Measurements from ENCODE around the gene MZT2B. TPM values are rescaled to one million over a fixed set of nuclear protein-coding genes. Genes with fewer than 3 reads are reported as not detected.

Gene MZT2B
- polyA plus RNA-seq, 1 donor from 2014 or later: 257 TPM

DNA sequence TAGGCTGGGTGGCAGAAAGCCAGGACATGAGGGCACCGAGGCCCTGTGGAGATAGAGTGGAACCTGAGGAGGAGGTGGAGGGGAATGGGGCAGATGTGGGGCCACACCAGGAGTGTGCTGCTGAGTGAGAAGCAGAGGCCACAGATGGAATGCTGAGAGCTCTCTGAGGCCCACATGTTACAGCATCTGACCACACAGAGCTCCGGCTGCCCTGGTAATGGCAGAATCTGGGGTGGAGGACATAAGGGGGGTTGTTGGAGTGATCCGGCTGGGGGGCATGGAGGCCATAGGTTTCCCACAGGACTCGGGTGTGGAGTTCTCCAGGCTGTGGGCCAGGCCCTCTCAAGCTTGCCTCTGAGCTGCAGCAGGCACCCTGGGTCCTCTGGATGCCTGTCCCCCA is 3.8 kb downstream of the MZT2B start:
- H4K20me1 ChIP-seq (ENCODE audit: insufficient read depth): no peaks in the 10 kb centered on the region
- H3K4me3 ChIP-seq (ENCODE audit: low read length): no peak overlapping the region
- no peaks in the 10 kb centered on the region for H3F3A ChIP-seq (ENCODE audit: insufficient read depth, low read length, poor library complexity, severe bottlenecking)
- H3K27me3 ChIP-seq (ENCODE audit: insufficient read depth, low read depth, low read length): no peaks in the 10 kb centered on the region
- H2AFZ ChIP-seq (ENCODE audit: low read depth, low read length): no peak overlapping the region
- no peaks in the 10 kb centered on the region for H3K36me3 ChIP-seq (ENCODE audit: insufficient read depth, low read length)
- peaks cover 3% of the 10 kb centered on the region for H3K79me2 ChIP-seq (replicated peaks; ENCODE audit: insufficient read depth, low read length)
- no peaks in the 10 kb centered on the region for H3K9me2 ChIP-seq (ENCODE audit: insufficient read depth, low read length)
- no peak overlapping the region for H3K9ac ChIP-seq (ENCODE audit: low read length)
- no peak for TF ChIP-seq TAF1 (IDR thresholded peaks at IDR 0.05; ENCODE audit: low read depth)
- no peak for TF ChIP-seq SMC3 (conservative IDR thresholded peaks at IDR 0.05; ENCODE audit: poor library complexity)
- TF ChIP-seq EZH2 (IDR thresholded peaks at IDR 0.05; ENCODE audit: borderline replicate concordance, insufficient read depth, low read length, poor library complexity, severe bottlenecking): no peak
- no peak for TF ChIP-seq REST (IDR thresholded peaks at IDR 0.05; ENCODE audit: borderline replicate concordance)
- TF ChIP-seq EP300 (conservative IDR thresholded peaks at IDR 0.05; ENCODE audit: poor library complexity, severe bottlenecking): no peak
- TF ChIP-seq, protein P1, sequence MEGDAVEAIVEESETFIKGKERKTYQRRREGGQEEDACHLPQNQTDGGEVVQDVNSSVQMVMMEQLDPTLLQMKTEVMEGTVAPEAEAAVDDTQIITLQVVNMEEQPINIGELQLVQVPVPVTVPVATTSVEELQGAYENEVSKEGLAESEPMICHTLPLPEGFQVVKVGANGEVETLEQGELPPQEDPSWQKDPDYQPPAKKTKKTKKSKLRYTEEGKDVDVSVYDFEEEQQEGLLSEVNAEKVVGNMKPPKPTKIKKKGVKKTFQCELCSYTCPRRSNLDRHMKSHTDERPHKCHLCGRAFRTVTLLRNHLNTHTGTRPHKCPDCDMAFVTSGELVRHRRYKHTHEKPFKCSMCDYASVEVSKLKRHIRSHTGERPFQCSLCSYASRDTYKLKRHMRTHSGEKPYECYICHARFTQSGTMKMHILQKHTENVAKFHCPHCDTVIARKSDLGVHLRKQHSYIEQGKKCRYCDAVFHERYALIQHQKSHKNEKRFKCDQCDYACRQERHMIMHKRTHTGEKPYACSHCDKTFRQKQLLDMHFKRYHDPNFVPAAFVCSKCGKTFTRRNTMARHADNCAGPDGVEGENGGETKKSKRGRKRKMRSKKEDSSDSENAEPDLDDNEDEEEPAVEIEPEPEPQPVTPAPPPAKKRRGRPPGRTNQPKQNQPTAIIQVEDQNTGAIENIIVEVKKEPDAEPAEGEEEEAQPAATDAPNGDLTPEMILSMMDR (IDR thresholded peaks at IDR 0.05; ENCODE audit: poor library complexity, severe bottlenecking): no peak
- no peak for TF ChIP-seq RAD21 (conservative IDR thresholded peaks at IDR 0.05)
- no peak for TF ChIP-seq POLR2AphosphoS5 (IDR thresholded peaks at IDR 0.05)
- TF ChIP-seq MXI1 (conservative IDR thresholded peaks at IDR 0.05; ENCODE audit: poor library complexity, severe bottlenecking): no peak
- H3K4me2 ChIP-seq (ENCODE audit: low read length): no peak overlapping the region
- no peak overlapping the region for H3K27ac ChIP-seq (ENCODE audit: low read length)
- no peaks in the 10 kb centered on the region for H3K9me3 ChIP-seq (ENCODE audit: low read length)

- Histone ChIP-seq H3K9me2 (ENCODE audit: insufficient read depth, low read length) (no peaks in the 10 kb centered on the region), H3K36me3 (ENCODE audit: insufficient read depth, low read length) (no peaks in the 10 kb centered on the region), H3K4me3 (ENCODE audit: low read length) (no peak overlapping the region), H3K79me2 (replicated peaks; ENCODE audit: insufficient read depth, low read length) (no peaks in the 10 kb centered on the region), H3K27ac (ENCODE audit: low read length) (no peak overlapping the region), H3F3A (ENCODE audit: insufficient read depth, low read length, poor library complexity, severe bottlenecking) (no peaks in the 10 kb centered on the region), H2AFZ (ENCODE audit: low read depth, low read length) (no peak overlapping the region), H3K27me3 (ENCODE audit: insufficient read depth, low read depth, low read length) (no peaks in the 10 kb centered on the region), H3K4me2 (ENCODE audit: low read length) (no peak overlapping the region), H4K20me1 (ENCODE audit: insufficient read depth) (no peaks in the 10 kb centered on the region), H3K9me3 (ENCODE audit: low read length) (no peaks in the 10 kb centered on the region), H3K9ac (ENCODE audit: low read length) (no peak overlapping the region)
- TF ChIP-seq SMC3 (conservative IDR thresholded peaks at IDR 0.05; ENCODE audit: poor library complexity): no peak
Measured at GRCh38 chr2:130186391-130186790, 4.3 kb downstream of the MZT2B start.

DNA sequence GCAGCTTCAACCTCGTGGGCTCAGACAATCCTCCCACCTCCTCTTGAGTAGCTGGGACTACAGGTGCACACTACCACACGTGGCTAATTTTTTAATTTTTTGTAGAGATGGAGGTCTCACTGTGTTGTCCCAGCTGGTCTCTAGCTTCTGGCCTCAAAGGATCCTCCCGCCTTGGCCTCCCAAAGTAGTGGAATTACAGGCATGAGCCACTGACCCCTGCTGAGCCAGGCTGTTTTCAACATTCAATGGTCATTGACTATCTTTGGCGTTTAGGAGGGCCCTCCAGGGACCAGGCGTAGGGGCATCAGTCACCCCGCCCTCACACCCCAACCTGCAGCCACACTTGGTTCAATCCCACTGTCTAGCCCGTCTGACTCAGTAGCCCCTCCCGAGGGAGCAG is 5.2 kb downstream of the MZT2B start:
- Histone ChIP-seq H3K79me2 (replicated peaks; ENCODE audit: insufficient read depth, low read length) (no peaks in the 10 kb centered on the region), H3K4me3 (ENCODE audit: low read length) (no peak overlapping the region), H3K9me3 (ENCODE audit: low read length) (no peaks in the 10 kb centered on the region), H3K27me3 (ENCODE audit: insufficient read depth, low read depth, low read length) (no peaks in the 10 kb centered on the region), H2AFZ (ENCODE audit: low read depth, low read length) (no peak overlapping the region), H3K27ac (ENCODE audit: low read length) (no peak overlapping the region), H4K20me1 (ENCODE audit: insufficient read depth) (no peaks in the 10 kb centered on the region), H3F3A (ENCODE audit: insufficient read depth, low read length, poor library complexity, severe bottlenecking) (no peaks in the 10 kb centered on the region), H3K4me2 (ENCODE audit: low read length) (no peak overlapping the region), H3K9ac (ENCODE audit: low read length) (no peak overlapping the region), H3K9me2 (ENCODE audit: insufficient read depth, low read length) (no peaks in the 10 kb centered on the region), H3K36me3 (ENCODE audit: insufficient read depth, low read length) (no peaks in the 10 kb centered on the region)
- TF ChIP-seq SMC3 (conservative IDR thresholded peaks at IDR 0.05; ENCODE audit: poor library complexity): no peak
- no peak for TF ChIP-seq REST (IDR thresholded peaks at IDR 0.05; ENCODE audit: borderline replicate concordance)
- no peak for TF ChIP-seq EP300 (conservative IDR thresholded peaks at IDR 0.05; ENCODE audit: poor library complexity, severe bottlenecking)
- no peak for TF ChIP-seq RAD21 (conservative IDR thresholded peaks at IDR 0.05)
- TF ChIP-seq POLR2AphosphoS5 (IDR thresholded peaks at IDR 0.05): no peak
- TF ChIP-seq MXI1 (conservative IDR thresholded peaks at IDR 0.05; ENCODE audit: poor library complexity, severe bottlenecking): no peak
- TF ChIP-seq, protein P1 (IDR thresholded peaks at IDR 0.05; ENCODE audit: poor library complexity, severe bottlenecking): no peak
- TF ChIP-seq TAF1 (IDR thresholded peaks at IDR 0.05; ENCODE audit: low read depth): no peak
- TF ChIP-seq EZH2 (IDR thresholded peaks at IDR 0.05; ENCODE audit: borderline replicate concordance, insufficient read depth, low read length, poor library complexity, severe bottlenecking): no peak
